NOMO-1 treated with dmso at 0.1 percent for 144 hours (cell line): Measurements from ENCODE around the gene RNLS.

ENCODE experiments used
- DNase-seq: peaks from one replicate; lab custom pipeline; 2025; ENCODE audit not compliant: unreplicated experiment; lab: John Stamatoyannopoulos, UW

Gene RNLS

GRCh38 chr10:88237896-88238614 is 345.1 kb downstream of the RNLS start:
- no peak for DNase-seq

GRCh38 chr10:88236121-88236743 is 346.9 kb downstream of the RNLS start:
- peak; percentile 13 for DNase-seq

- no peak for DNase-seq
Observed at GRCh38 chr10:88234297-88234696, 348.8 kb downstream of the RNLS start.

- DNase-seq: no peak
Observed at GRCh38 chr10:88233870-88234269, 349.2 kb downstream of the RNLS start.

- DNase-seq: no peak
Observed at GRCh38 chr10:88232983-88233543, 350.1 kb downstream of the RNLS start.

GRCh38 chr10:88232029-88232895 is 350.9 kb downstream of the RNLS start:
- no peak for DNase-seq

GRCh38 chr10:88230251-88230650 is 352.9 kb downstream of the RNLS start:
- no peak for DNase-seq

GRCh38 chr10:88228130-88228529 is 355.0 kb downstream of the RNLS start:
- DNase-seq: no peak

GRCh38 chr10:88227342-88228018 is 355.6 kb downstream of the RNLS start:
- DNase-seq: no peak

- DNase-seq: no peak
Observed at GRCh38 chr10:88226891-88227290, 356.2 kb downstream of the RNLS start.

- no peak for DNase-seq
Observed at GRCh38 chr10:88226071-88226659, 357.0 kb downstream of the RNLS start.
